GM13977 (cell line): ENCODE data around the gene FBXL14.

Experiments used
- DNase-seq: peaks from one replicate; pipeline ENCODE4 v3.0.0; 2012; ENCODE audit warnings: low spot score
- in situ Hi-C: fragments of 300-500 bp; cut with MboI; formaldehyde crosslinking; loops from one replicate; pipeline ENCODE4 v1.12.0; 2022; ENCODE audit warnings: low sequenced_read_pairs, low pct_unique_long_range_greater_than_20kb, mixed read lengths, inconsistent platforms; ENCODE audit not compliant: unreplicated experiment
- TF ChIP-seq, protein P1 (sequence below): IDR thresholded peaks from 2 replicates; pipeline ENCODE4 v1.5.1; 2012; ENCODE audit warnings: mild to moderate bottlenecking, control low read depth; ENCODE audit not compliant: insufficient read depth; ENCODE audit errors: extremely low read depth, missing control alignments

Gene FBXL14

GRCh38 chr12:1518591-1519516 lies 75.5 kb downstream of the FBXL14 start:
- TF ChIP-seq, protein P1, sequence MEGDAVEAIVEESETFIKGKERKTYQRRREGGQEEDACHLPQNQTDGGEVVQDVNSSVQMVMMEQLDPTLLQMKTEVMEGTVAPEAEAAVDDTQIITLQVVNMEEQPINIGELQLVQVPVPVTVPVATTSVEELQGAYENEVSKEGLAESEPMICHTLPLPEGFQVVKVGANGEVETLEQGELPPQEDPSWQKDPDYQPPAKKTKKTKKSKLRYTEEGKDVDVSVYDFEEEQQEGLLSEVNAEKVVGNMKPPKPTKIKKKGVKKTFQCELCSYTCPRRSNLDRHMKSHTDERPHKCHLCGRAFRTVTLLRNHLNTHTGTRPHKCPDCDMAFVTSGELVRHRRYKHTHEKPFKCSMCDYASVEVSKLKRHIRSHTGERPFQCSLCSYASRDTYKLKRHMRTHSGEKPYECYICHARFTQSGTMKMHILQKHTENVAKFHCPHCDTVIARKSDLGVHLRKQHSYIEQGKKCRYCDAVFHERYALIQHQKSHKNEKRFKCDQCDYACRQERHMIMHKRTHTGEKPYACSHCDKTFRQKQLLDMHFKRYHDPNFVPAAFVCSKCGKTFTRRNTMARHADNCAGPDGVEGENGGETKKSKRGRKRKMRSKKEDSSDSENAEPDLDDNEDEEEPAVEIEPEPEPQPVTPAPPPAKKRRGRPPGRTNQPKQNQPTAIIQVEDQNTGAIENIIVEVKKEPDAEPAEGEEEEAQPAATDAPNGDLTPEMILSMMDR, result no peak
- in situ Hi-C loops, result no loop called here
- DNase-seq, result no peak

- no peak for DNase-seq
- TF ChIP-seq, protein P1, result no peak
- in situ Hi-C loops, result no loop called here
Measured at GRCh38 chr12:1517734-1518525, 76.5 kb downstream of the FBXL14 start.

DNA sequence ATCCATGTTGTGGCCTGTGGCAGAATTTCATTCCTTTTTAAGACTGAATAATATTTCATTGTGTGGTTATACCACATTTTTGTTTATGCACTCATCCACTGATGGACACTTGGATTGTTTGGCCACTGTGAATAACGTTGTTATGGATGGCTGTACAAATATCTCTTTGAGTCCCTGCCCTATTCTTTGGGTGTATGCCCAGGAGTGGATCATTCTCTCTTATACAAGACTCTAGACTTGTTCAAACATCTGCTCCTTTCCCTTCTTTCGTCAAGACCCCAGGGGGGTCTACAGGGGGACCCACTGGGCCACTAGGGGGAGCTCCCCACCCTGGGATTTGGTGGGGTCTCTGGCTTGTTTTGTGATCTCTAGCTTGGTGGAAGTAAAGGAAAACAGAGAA lies 77.4 kb downstream of the FBXL14 start:
- in situ Hi-C loops, result no loop called here
- no peak for DNase-seq
- TF ChIP-seq, protein P1, result peak; percentile 63
